Mesendoderm (in vitro differentiated cells): Measurements from ENCODE around the gene PPP1R1A.

ENCODE experiments used
- DNase-seq: peaks from one replicate; pipeline ENCODE4 v3.0.0; 2013
- H2AK5ac ChIP-seq: 2 replicates; pipeline ENCODE4 v1.6.1; 2013; ENCODE audit warnings: low read length, inconsistent platforms
- H2BK120ac ChIP-seq: 2 replicates; pipeline ENCODE4 v1.6.1; 2013; ENCODE audit warnings: low read depth, mild to moderate bottlenecking, low read length, moderate library complexity, mixed read lengths
- H2BK15ac ChIP-seq: replicated peaks from 2 replicates; pipeline ENCODE4 v1.6.1; 2013; ENCODE audit warnings: low read depth, mild to moderate bottlenecking, moderate library complexity
- H2BK5ac ChIP-seq: 2 replicates; pipeline ENCODE4 v1.6.1; 2013; ENCODE audit warnings: low read length, inconsistent platforms
- H3K18ac ChIP-seq: 2 replicates; pipeline ENCODE4 v1.6.1; 2013; ENCODE audit warnings: mild to moderate bottlenecking, low read length, mixed read lengths
- H3K23ac ChIP-seq: one replicate; pipeline ENCODE4 v1.6.1; 2013; ENCODE audit warnings: low read length
- H3K27ac ChIP-seq: 2 replicates; pipeline ENCODE4 v1.5.1; 2013; ENCODE audit warnings: low read depth, mild to moderate bottlenecking, inconsistent platforms, low read length, moderate library complexity
- H3K27me3 ChIP-seq: 2 replicates; pipeline ENCODE4 v1.6.1; 2013; ENCODE audit warnings: low read length, control low read depth, mild to moderate bottlenecking, inconsistent platforms; ENCODE audit not compliant: insufficient read depth, poor library complexity
- H3K36me3 ChIP-seq: 2 replicates; pipeline ENCODE4 v1.6.1; 2013; ENCODE audit warnings: low read length, inconsistent platforms; ENCODE audit not compliant: control insufficient read depth, insufficient read depth
- H3K4ac ChIP-seq: one replicate; pipeline ENCODE4 v1.6.1; 2013; ENCODE audit warnings: low read depth, mild to moderate bottlenecking, low read length, moderate library complexity
- H3K4me1 ChIP-seq: 2 replicates; pipeline ENCODE4 v1.6.1; 2013; ENCODE audit warnings: low read depth, low read length, inconsistent platforms; ENCODE audit not compliant: control insufficient read depth
- H3K4me2 ChIP-seq: 2 replicates; pipeline ENCODE4 v1.6.1; 2013; ENCODE audit warnings: low read length
- H3K4me3 ChIP-seq: 2 replicates; pipeline ENCODE4 v1.5.1; 2013; ENCODE audit warnings: mild to moderate bottlenecking, low read length
- H3K56ac ChIP-seq: one replicate; pipeline ENCODE4 v1.6.1; 2013; ENCODE audit warnings: low read length
- H3K79me1 ChIP-seq: 2 replicates; pipeline ENCODE4 v1.6.1; 2013; ENCODE audit warnings: low read length, inconsistent platforms
- H3K79me2 ChIP-seq: 2 replicates; pipeline ENCODE4 v1.6.1; 2013; ENCODE audit warnings: mild to moderate bottlenecking, low read length; ENCODE audit not compliant: control insufficient read depth, insufficient read depth
- H3K9ac ChIP-seq: 2 replicates; pipeline ENCODE4 v1.6.1; 2013; ENCODE audit warnings: low read length, inconsistent platforms
- H4K5ac ChIP-seq: one replicate; pipeline ENCODE4 v1.6.1; 2013; ENCODE audit warnings: low read length
- H4K8ac ChIP-seq: one replicate; pipeline ENCODE4 v1.6.1; 2013; ENCODE audit warnings: low read depth, mild to moderate bottlenecking, control low read depth, low read length, moderate library complexity
- WGBS: extraction: QIAGEN DNeasy Blood & Tissue Kit; methylation state at CpG from one replicate; pipeline ENCODE4 v1.1.7; 2013; ENCODE audit warnings: low lambda C conversion rate, missing lambda C conversion rate; ENCODE audit not compliant: insufficient coverage; ENCODE audit errors: extremely low coverage; 5-methylcytosine and 5-hydroxymethylcytosine counted together

Gene PPP1R1A

DNA sequence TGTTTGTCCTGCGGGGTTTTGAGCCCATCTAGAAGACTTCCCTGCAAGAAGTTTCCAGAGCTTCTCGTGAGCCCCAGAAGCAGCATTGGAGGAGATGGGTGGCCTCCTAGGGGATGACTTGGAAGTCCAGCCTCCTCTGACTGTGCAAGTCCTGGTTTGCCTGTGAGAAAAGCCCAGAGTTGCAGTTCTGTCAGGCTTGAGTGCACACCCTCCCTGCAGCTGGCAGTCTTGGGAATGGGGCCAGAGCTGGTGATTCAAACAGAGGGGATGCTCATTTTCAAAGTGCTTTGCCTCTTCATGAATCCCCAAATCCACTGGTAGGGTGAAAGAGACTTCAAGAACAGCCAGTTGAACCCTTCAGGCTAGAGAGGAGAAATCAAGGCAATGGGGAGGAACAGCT, 3.9 kb upstream of the PPP1R1A start:
- H3K23ac ChIP-seq: no peak overlapping the region
- H3K18ac ChIP-seq: no peak overlapping the region
- H3K4me2 ChIP-seq: no peak overlapping the region
- H3K36me3 ChIP-seq: no peaks in the 10 kb centered on the region
- H3K4ac ChIP-seq: no peak overlapping the region
- no peak overlapping the region for H3K56ac ChIP-seq
- H4K5ac ChIP-seq: no peak overlapping the region
- H3K79me1 ChIP-seq: no peaks in the 10 kb centered on the region
- peaks cover 2% of the 10 kb centered on the region for H3K27me3 ChIP-seq
- no peak overlapping the region for H4K8ac ChIP-seq
- no peak overlapping the region for H3K4me3 ChIP-seq
- no peak overlapping the region for H2AK5ac ChIP-seq
- H2BK15ac ChIP-seq: no peak overlapping the region
- H3K27ac ChIP-seq: no peak overlapping the region
- no peak overlapping the region for H3K9ac ChIP-seq
- H3K4me1 ChIP-seq: no peaks in the 10 kb centered on the region
- no peaks in the 10 kb centered on the region for H3K79me2 ChIP-seq
- no peak for DNase-seq
- H2BK120ac ChIP-seq: no peak overlapping the region
- H2BK5ac ChIP-seq: no peak overlapping the region
- WGBS: no CpG with 5 or more reads among the region's 2 CpGs

- Histone ChIP-seq H3K36me3 (no peaks in the 10 kb centered on the region), H2BK120ac (no peak overlapping the region), H3K4ac (no peak overlapping the region), H3K9ac (no peak overlapping the region), H3K27ac (no peak overlapping the region), H3K4me2 (no peak overlapping the region), H3K79me1 (no peaks in the 10 kb centered on the region), H3K4me3 (no peak overlapping the region), H2BK5ac (no peak overlapping the region), H2AK5ac (no peak overlapping the region), H4K5ac (no peak overlapping the region), H3K56ac (peak overlapping the region; percentile 26), H3K23ac (no peak overlapping the region), H4K8ac (no peak overlapping the region), H3K79me2 (no peaks in the 10 kb centered on the region), H2BK15ac (no peak overlapping the region), H3K18ac (no peak overlapping the region), H3K4me1 (no peaks in the 10 kb centered on the region), H3K27me3 (peaks cover 2% of the 10 kb centered on the region)
- no CpG with 5 or more reads among the region's 7 CpGs for WGBS
- DNase-seq: no peak
These were observed 2.6 kb upstream of the PPP1R1A start for GRCh38 chr12:54590978-54591591.

DNA sequence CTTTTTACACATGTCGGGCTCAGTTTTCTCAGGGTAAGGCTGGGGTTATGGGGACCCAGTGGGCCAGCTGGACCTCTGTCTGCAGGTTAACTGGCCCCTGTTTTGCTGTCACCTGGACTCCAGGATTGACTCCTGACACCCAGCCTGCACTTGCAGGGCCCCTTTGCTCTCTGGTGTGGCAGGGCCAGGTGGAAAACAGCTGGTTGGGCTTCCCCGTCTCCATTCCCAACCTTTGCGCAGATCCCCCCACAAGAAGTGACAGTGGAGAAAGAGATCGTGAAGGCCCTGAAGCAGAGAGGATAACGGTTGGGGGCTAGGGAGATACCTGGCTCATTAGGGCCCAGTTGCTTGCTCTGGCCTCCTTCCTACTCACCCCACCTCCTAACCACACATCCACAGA, 1.5 kb upstream of the PPP1R1A start:
- peak; percentile 22 for DNase-seq
- no CpG with 5 or more reads among the region's 5 CpGs for WGBS
- no peak overlapping the region for H3K9ac ChIP-seq
- H3K4me1 ChIP-seq: no peaks in the 10 kb centered on the region
- no peak overlapping the region for H3K4me2 ChIP-seq
- no peak overlapping the region for H2BK120ac ChIP-seq
- no peak overlapping the region for H3K56ac ChIP-seq
- no peaks in the 10 kb centered on the region for H3K36me3 ChIP-seq
- H3K4ac ChIP-seq: no peak overlapping the region
- no peaks in the 10 kb centered on the region for H3K79me2 ChIP-seq
- H3K27me3 ChIP-seq: peaks cover 2% of the 10 kb centered on the region
- H3K23ac ChIP-seq: no peak overlapping the region
- no peaks in the 10 kb centered on the region for H3K79me1 ChIP-seq
- H3K18ac ChIP-seq: no peak overlapping the region
- H2BK15ac ChIP-seq: no peak overlapping the region
- H2AK5ac ChIP-seq: no peak overlapping the region
- H2BK5ac ChIP-seq: no peak overlapping the region
- H4K5ac ChIP-seq: no peak overlapping the region
- no peak overlapping the region for H4K8ac ChIP-seq
- no peak overlapping the region for H3K4me3 ChIP-seq
- no peak overlapping the region for H3K27ac ChIP-seq

- H3K27me3 ChIP-seq: peaks cover 2% of the 10 kb centered on the region
- no peak for DNase-seq
- no CpG with 5 or more reads among the region's 13 CpGs for WGBS
These were observed 420 bp upstream of the PPP1R1A start for GRCh38 chr12:54588890-54589267.

GRCh38 chr12:54587315-54587873, 1.1 kb downstream of the PPP1R1A start:
- Histone ChIP-seq H3K4me3 (no peak overlapping the region), H4K5ac (no peak overlapping the region), H4K8ac (no peak overlapping the region), H2BK5ac (no peak overlapping the region), H3K4me1 (peaks cover 3% of the 10 kb centered on the region), H3K79me2 (no peaks in the 10 kb centered on the region), H3K56ac (no peak overlapping the region), H3K27me3 (peaks cover 2% of the 10 kb centered on the region), H3K36me3 (no peaks in the 10 kb centered on the region), H3K4ac (no peak overlapping the region), H3K27ac (no peak overlapping the region), H3K18ac (no peak overlapping the region), H3K4me2 (no peak overlapping the region), H3K23ac (no peak overlapping the region), H2BK15ac (no peak overlapping the region), H3K79me1 (no peaks in the 10 kb centered on the region), H2BK120ac (no peak overlapping the region), H3K9ac (no peak overlapping the region), H2AK5ac (no peak overlapping the region)
- no CpG with 5 or more reads among the region's 5 CpGs for WGBS
- DNase-seq: no peak

More at GRCh38 chr12:54588890-54589267, 420 bp upstream of the PPP1R1A start:
- Histone ChIP-seq H3K23ac (no peak overlapping the region), H3K4me2 (peak overlapping the region; percentile 69), H3K4me3 (peak overlapping the region; percentile 24), H3K56ac (no peak overlapping the region), H3K27ac (no peak overlapping the region), H3K36me3 (no peaks in the 10 kb centered on the region), H2AK5ac (no peak overlapping the region), H3K79me1 (no peaks in the 10 kb centered on the region), H3K4ac (no peak overlapping the region), H2BK15ac (no peak overlapping the region), H4K8ac (no peak overlapping the region), H3K9ac (peak overlapping the region; percentile 17), H2BK120ac (no peak overlapping the region), H3K79me2 (no peaks in the 10 kb centered on the region), H4K5ac (no peak overlapping the region), H3K18ac (no peak overlapping the region), H2BK5ac (no peak overlapping the region), H3K4me1 (no peaks in the 10 kb centered on the region)

DNA sequence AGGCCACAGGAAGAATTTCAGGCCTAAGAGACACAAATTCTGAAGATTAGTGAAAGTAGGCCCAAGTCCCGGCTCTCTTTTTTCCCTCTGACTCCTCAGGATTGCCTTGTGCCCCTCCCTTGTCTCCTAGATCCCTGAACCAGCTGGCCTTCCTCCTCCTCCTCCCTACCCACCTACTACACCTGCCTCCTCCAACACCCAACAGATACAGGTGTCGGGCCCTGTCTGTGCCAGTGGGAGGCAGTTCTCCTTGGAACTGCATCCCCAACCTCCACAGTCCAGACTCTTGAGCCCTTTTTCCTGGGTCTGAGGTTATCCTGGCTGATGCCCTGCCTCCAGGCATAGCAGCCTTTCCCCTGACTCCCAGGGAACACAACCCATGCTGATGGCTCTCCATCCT, 1.8 kb downstream of the PPP1R1A start:
- no peak overlapping the region for H4K5ac ChIP-seq
- no peak overlapping the region for H3K27ac ChIP-seq
- H4K8ac ChIP-seq: no peak overlapping the region
- H2BK120ac ChIP-seq: no peak overlapping the region
- H3K4me3 ChIP-seq: no peak overlapping the region
- H3K36me3 ChIP-seq: no peaks in the 10 kb centered on the region
- peaks cover 3% of the 10 kb centered on the region for H3K4me1 ChIP-seq
- H3K79me2 ChIP-seq: no peaks in the 10 kb centered on the region
- H2AK5ac ChIP-seq: no peak overlapping the region
- H2BK15ac ChIP-seq: no peak overlapping the region
- H3K9ac ChIP-seq: no peak overlapping the region
- H3K79me1 ChIP-seq: no peaks in the 10 kb centered on the region
- H3K18ac ChIP-seq: no peak overlapping the region
- H3K56ac ChIP-seq: no peak overlapping the region
- WGBS: no CpG with 5 or more reads among the region's 2 CpGs
- H3K4me2 ChIP-seq: no peak overlapping the region
- no peak for DNase-seq
- H3K23ac ChIP-seq: no peak overlapping the region
- no peak overlapping the region for H3K4ac ChIP-seq
- H3K27me3 ChIP-seq: peaks cover 2% of the 10 kb centered on the region
- H2BK5ac ChIP-seq: no peak overlapping the region
